Neural cell (in vitro differentiated cells): ENCODE data around the gene OSCP1. TPM values are rescaled to one million over a fixed set of nuclear protein-coding genes. Genes with fewer than 3 reads are reported as not detected.

Source experiments
- H2AFZ ChIP-seq: fragments of 200-600, 300-800 bp; sonication (generic), shearing (Covaris generic); 2 replicates; pipeline ENCODE4 v1.6.0; 2014; ENCODE audit warnings: low read depth, mild to moderate bottlenecking, antibody characterized with exemption, low read length, moderate library complexity
- H3F3A ChIP-seq: fragments of 200-600 bp; shearing (Covaris generic); 2 replicates; pipeline ENCODE4 v1.6.1; 2016; ENCODE audit warnings: mild to moderate bottlenecking, moderate library complexity, mixed read lengths, antibody characterized with exemption, low read length; ENCODE audit not compliant: insufficient read depth, poor library complexity, severe bottlenecking
- H3K27ac ChIP-seq: fragments of 200-600, 300-800 bp; sonication (generic), shearing (Covaris generic); 2 replicates; pipeline ENCODE4 v1.5.1; 2014; ENCODE audit warnings: mild to moderate bottlenecking, low read length, moderate library complexity
- H3K27me3 ChIP-seq: fragments of 300-800, 200-600 bp; sonication (generic), shearing (Covaris generic); 2 replicates; pipeline ENCODE4 v1.6.0; 2014; ENCODE audit warnings: mild to moderate bottlenecking, low read depth, low read length, moderate library complexity; ENCODE audit not compliant: insufficient read depth
- H3K36me3 ChIP-seq: fragments of 300-800, 200-600 bp; sonication (generic), shearing (Covaris generic); 2 replicates; pipeline ENCODE4 v1.5.1; 2014; ENCODE audit warnings: mild to moderate bottlenecking, antibody characterized with exemption, low read length, moderate library complexity; ENCODE audit not compliant: insufficient read depth
- H3K4me2 ChIP-seq: fragments of 300-800, 200-600 bp; sonication (generic), shearing (Covaris generic); 2 replicates; pipeline ENCODE4 v1.6.0; 2014; ENCODE audit warnings: mild to moderate bottlenecking, low read length
- H3K4me3 ChIP-seq: fragments of 300-800, 200-600 bp; sonication (generic), shearing (Covaris generic); 2 replicates; pipeline ENCODE4 v1.5.1; 2014; ENCODE audit warnings: mild to moderate bottlenecking, low read length, moderate library complexity
- H3K79me2 ChIP-seq: fragments of 200-600 bp; shearing (Covaris generic); replicated peaks from 2 replicates; pipeline ENCODE4 v1.6.0; 2014; ENCODE audit warnings: mild to moderate bottlenecking, low read length, moderate library complexity; ENCODE audit not compliant: insufficient read depth
- H3K9ac ChIP-seq: fragments of 300-800, 200-600 bp; sonication (generic), shearing (Covaris generic); 2 replicates; pipeline ENCODE4 v1.6.1; 2016; ENCODE audit warnings: mild to moderate bottlenecking, low read length, mixed read lengths
- H3K9me2 ChIP-seq: fragments of 200-600 bp; shearing (Covaris generic); 2 replicates; pipeline ENCODE4 v1.6.1; 2016; ENCODE audit warnings: mild to moderate bottlenecking, low read length, mixed read lengths; ENCODE audit not compliant: insufficient read depth
- H3K9me3 ChIP-seq: fragments of 200-600, 300-800 bp; sonication (generic), shearing (Covaris generic); 2 replicates; pipeline ENCODE4 v1.6.1; 2016; ENCODE audit warnings: mild to moderate bottlenecking, mixed run types, low read length, moderate library complexity, mixed read lengths
- H4K20me1 ChIP-seq: fragments of 200-600 bp; shearing (Covaris generic); 2 replicates; pipeline ENCODE4 v1.6.1; 2016; ENCODE audit warnings: mild to moderate bottlenecking, mixed run types; ENCODE audit not compliant: insufficient read depth
- EZH2 ChIP-seq: fragments of 200-600, 300-800 bp; shearing (Covaris generic), sonication (generic); IDR thresholded peaks from 2 replicates; pipeline ENCODE4 v1.6.1; 2014; ENCODE audit warnings: antibody characterized with exemption, low read length, borderline replicate concordance, mild to moderate bottlenecking; ENCODE audit not compliant: insufficient read depth, poor library complexity, severe bottlenecking
- MXI1 ChIP-seq: fragments of 450-650 bp; conservative IDR thresholded peaks from 2 replicates; pipeline ENCODE4 v1.6.1; 2014; ENCODE audit warnings: antibody characterized with exemption, mild to moderate bottlenecking; ENCODE audit not compliant: poor library complexity, severe bottlenecking
- RAD21 ChIP-seq: fragments of 450-650 bp; conservative IDR thresholded peaks from 2 replicates; pipeline ENCODE4 v1.6.1; 2014; ENCODE audit warnings: antibody characterized with exemption, mild to moderate bottlenecking, moderate library complexity
- REST ChIP-seq: IDR thresholded peaks from 2 replicates; pipeline ENCODE4 v1.6.1; 2012; ENCODE audit warnings: borderline replicate concordance
- SMC3 ChIP-seq: fragments of 450-650 bp; conservative IDR thresholded peaks from 2 replicates; pipeline ENCODE4 v1.6.1; 2014; ENCODE audit warnings: antibody characterized with exemption, mild to moderate bottlenecking, moderate library complexity; ENCODE audit not compliant: poor library complexity
- TAF1 ChIP-seq: IDR thresholded peaks from 2 replicates; pipeline ENCODE4 v1.6.1; 2012; ENCODE audit warnings: low read depth
- polyA plus RNA-seq: library from polyadenylated mRNA; depleted of rRNA; stranded (reverse); fragments of >200 nt; gene quantifications from 2 replicates; pipeline ENCODE4 v1.2.3, GENCODE V29; 2014

The OSCP1 gene
- polyA plus RNA-seq, 1 donor from 2014 or later = 20.7 TPM

GRCh38 chr1:36481771-36482723 is 31.8 kb upstream of the OSCP1 start:
- no peaks in the 10 kb centered on the region for H4K20me1 ChIP-seq
- no peaks in the 10 kb centered on the region for H3F3A ChIP-seq
- H3K27me3 ChIP-seq = no peaks in the 10 kb centered on the region
- no peak overlapping the region for H2AFZ ChIP-seq
- no peaks in the 10 kb centered on the region for H3K9me3 ChIP-seq
- no peaks in the 10 kb centered on the region for H3K79me2 ChIP-seq
- H3K4me2 ChIP-seq = no peak overlapping the region
- H3K4me3 ChIP-seq = no peak overlapping the region
- H3K9me2 ChIP-seq = no peaks in the 10 kb centered on the region
- no peak for TF ChIP-seq REST
- no peak for TF ChIP-seq SMC3
- TF ChIP-seq RAD21 = no peak
- TF ChIP-seq TAF1 = no peak
- no peak overlapping the region for H3K9ac ChIP-seq
- H3K36me3 ChIP-seq = no peaks in the 10 kb centered on the region
- H3K27ac ChIP-seq = no peak overlapping the region

GRCh38 chr1:36481091-36481490 is 30.8 kb upstream of the OSCP1 start:
- Histone ChIP-seq H3K27me3 (no peaks in the 10 kb centered on the region), H3K79me2 (no peaks in the 10 kb centered on the region)

GRCh38 chr1:36480161-36480560 is 29.9 kb upstream of the OSCP1 start:
- no peak for TF ChIP-seq MXI1
- TF ChIP-seq RAD21 = no peak

More at GRCh38 chr1:36481091-36481490, 30.8 kb upstream of the OSCP1 start:
- H3K27ac ChIP-seq = no peak overlapping the region
- no peak overlapping the region for H3K4me2 ChIP-seq
- H3K9me3 ChIP-seq = no peaks in the 10 kb centered on the region
- H3K36me3 ChIP-seq = no peaks in the 10 kb centered on the region
- no peaks in the 10 kb centered on the region for H3K9me2 ChIP-seq
- no peaks in the 10 kb centered on the region for H3F3A ChIP-seq
- no peaks in the 10 kb centered on the region for H4K20me1 ChIP-seq
- TF ChIP-seq MXI1 (no peak), TAF1 (no peak), EZH2 (no peak)
- no peak overlapping the region for H2AFZ ChIP-seq
- H3K9ac ChIP-seq = no peak overlapping the region
- no peak overlapping the region for H3K4me3 ChIP-seq

More at GRCh38 chr1:36480161-36480560, 29.9 kb upstream of the OSCP1 start:
- H2AFZ ChIP-seq = no peak overlapping the region
- H3K4me3 ChIP-seq = no peak overlapping the region
- H3K9me2 ChIP-seq = no peaks in the 10 kb centered on the region
- no peaks in the 10 kb centered on the region for H3F3A ChIP-seq
- H3K27me3 ChIP-seq = no peaks in the 10 kb centered on the region
- H3K9ac ChIP-seq = no peak overlapping the region
- H3K36me3 ChIP-seq = no peaks in the 10 kb centered on the region
- H3K9me3 ChIP-seq = no peaks in the 10 kb centered on the region
- no peaks in the 10 kb centered on the region for H4K20me1 ChIP-seq
- H3K4me2 ChIP-seq = no peak overlapping the region
- H3K79me2 ChIP-seq = no peaks in the 10 kb centered on the region
- H3K27ac ChIP-seq = no peak overlapping the region
